ENCODE results near the gene PSMC3.

DNA sequence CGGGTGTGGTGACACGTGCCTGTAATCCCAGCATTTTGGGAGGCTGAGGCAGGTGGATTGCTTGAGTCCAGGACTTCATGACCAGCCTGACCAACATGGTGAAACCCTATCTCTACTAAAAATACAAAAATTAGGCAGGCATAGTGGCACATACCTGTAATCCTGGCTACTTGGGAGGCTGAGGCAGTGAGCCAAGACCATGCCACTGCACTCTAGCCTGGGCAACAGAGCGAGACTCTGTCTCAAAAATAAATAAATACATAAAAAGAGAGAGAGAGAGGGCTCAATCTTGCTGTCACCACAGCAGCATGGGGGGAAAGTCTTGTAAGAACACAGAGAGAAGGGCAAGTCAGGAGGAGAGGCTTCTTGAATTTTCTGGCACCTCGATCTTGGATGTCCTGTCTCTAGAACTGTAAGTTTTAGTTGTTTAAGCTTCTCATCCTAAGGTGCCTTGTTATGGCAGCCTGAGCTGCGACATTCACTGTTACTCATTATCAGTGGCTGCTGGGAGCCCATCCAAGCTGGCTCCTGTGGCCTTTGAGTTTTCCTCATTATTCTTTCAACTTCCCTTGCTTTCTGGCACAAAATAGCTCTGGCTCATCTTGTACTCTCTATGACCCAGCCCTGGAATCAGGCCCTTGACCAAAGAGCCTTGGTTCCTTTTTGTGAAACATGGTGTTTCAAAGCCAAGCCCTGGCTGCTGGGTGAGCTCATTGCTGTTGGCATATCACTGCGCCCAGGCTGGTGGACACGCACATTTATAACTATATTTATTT, 8.0 kb upstream of the PSMC3 start:
- TF ChIP-seq, protein P1, sequence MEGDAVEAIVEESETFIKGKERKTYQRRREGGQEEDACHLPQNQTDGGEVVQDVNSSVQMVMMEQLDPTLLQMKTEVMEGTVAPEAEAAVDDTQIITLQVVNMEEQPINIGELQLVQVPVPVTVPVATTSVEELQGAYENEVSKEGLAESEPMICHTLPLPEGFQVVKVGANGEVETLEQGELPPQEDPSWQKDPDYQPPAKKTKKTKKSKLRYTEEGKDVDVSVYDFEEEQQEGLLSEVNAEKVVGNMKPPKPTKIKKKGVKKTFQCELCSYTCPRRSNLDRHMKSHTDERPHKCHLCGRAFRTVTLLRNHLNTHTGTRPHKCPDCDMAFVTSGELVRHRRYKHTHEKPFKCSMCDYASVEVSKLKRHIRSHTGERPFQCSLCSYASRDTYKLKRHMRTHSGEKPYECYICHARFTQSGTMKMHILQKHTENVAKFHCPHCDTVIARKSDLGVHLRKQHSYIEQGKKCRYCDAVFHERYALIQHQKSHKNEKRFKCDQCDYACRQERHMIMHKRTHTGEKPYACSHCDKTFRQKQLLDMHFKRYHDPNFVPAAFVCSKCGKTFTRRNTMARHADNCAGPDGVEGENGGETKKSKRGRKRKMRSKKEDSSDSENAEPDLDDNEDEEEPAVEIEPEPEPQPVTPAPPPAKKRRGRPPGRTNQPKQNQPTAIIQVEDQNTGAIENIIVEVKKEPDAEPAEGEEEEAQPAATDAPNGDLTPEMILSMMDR (IDR thresholded peaks at IDR 0.05): no peak
- TF ChIP-seq POLR2A (IDR thresholded peaks at IDR 0.05): no peak

All from right lobe of liver (tissue), 4 donors.